Measurements from ENCODE around the gene FRMD4A.

- TF ChIP-seq, protein P1, sequence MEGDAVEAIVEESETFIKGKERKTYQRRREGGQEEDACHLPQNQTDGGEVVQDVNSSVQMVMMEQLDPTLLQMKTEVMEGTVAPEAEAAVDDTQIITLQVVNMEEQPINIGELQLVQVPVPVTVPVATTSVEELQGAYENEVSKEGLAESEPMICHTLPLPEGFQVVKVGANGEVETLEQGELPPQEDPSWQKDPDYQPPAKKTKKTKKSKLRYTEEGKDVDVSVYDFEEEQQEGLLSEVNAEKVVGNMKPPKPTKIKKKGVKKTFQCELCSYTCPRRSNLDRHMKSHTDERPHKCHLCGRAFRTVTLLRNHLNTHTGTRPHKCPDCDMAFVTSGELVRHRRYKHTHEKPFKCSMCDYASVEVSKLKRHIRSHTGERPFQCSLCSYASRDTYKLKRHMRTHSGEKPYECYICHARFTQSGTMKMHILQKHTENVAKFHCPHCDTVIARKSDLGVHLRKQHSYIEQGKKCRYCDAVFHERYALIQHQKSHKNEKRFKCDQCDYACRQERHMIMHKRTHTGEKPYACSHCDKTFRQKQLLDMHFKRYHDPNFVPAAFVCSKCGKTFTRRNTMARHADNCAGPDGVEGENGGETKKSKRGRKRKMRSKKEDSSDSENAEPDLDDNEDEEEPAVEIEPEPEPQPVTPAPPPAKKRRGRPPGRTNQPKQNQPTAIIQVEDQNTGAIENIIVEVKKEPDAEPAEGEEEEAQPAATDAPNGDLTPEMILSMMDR (IDR thresholded peaks at IDR 0.05), result no peak
- no peak for TF ChIP-seq POLR2A (IDR thresholded peaks at IDR 0.05)
Observed at GRCh38 chr10:14233566-14233965, 97.2 kb downstream of the FRMD4A start.
